ENCODE results near the gene PTS.

Gene PTS

DNA sequence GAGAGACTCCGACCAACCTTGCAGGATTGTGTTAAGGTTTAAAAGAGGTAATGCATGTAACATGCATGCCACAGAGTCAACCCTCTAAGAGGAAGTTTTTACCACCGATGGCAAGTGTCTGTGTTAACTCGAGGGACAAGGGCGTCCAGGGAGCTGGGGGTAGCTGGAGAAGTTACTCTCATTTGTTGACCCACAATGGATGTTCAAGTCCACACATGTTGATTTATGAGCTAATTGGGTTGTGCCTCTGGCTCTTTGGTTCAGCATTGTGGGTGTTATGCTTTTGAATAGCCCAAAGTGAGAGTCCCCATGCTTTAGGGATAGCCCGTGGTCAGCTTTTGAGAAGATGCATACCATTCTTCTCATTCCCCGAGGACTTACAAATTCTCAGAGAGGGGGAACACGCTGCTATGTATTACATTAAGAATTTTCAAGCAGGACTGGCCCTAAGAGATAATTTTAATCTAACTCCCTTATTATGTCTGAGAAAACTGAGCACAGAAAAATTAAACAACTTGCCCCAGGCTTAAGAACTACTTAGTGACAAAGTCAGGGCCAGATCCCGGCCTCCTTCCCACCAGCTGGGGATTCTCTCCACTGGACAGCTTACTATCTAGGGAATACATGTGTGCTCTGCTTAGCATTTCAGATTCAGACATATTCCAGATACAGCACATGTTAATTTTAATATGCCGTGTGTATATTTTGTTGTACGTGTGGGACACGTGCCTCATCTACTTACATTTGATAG, 39.6 kb downstream of the PTS start:
- no peak for DNase-seq (ENCODE audit: low read depth)

DNA sequence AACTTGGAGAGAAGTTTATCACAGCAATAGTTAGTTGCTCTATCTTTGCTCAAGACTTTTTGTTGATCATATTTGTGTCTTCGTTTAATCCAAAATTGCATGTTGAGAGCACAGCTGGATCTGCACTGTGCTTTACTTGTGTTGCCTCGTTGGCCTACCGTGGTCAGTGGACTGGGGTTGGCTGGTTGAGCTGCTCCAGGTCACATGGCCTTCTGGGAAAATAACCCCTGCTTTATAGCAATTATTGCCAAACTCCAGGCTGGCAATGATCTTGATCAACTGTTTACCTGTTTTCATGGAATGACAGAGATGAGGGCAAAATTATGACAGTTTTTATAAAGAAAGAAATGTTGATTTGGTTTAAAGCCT, 40.2 kb downstream of the PTS start:
- no peak for DNase-seq (ENCODE audit: low read depth)

DNA sequence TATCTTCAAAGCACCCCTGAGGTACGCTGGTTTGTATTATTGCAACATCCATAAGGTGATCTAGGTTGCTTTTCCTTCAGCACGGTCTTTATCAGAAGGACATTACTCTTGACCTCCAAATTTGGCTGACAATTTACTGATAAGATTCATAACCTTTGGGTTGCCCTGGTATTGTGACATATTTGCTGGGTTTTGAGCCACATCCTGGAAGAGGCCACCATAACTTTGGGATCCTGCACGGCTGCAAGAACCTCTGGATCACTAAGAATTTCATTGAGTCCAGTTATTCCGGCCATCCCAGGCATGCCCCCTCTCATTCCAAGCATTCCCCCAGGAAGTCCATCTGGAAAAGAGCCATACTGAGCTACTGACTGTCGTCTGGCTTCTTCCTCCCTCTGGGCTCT, 41.0 kb downstream of the PTS start:
- no peak for DNase-seq (ENCODE audit: low read depth)

- DNase-seq (ENCODE audit: low read depth): no peak
Observed at GRCh38 chr11:112268406-112268805, 42.2 kb downstream of the PTS start.

DNA sequence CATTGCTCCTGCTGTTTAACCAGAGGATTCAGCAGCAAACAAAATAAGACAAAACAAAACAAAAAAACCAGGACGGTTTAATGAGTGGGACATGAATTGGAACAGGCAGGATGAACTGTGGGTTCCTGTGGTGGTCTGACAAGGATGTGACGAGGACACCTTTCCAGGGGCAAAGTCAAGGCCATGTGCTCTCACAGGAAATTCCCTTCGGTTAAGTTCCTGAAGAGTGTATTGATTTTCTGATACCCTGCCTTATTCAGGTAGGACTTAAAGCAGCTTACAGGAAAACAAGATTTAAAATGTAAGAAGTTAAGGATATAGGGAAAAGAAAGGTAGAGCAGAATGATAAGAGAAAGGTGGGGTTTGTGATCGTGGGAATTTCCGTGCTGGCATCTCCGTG, 42.9 kb downstream of the PTS start:
- DNase-seq (ENCODE audit: low read depth): no peak

DNA sequence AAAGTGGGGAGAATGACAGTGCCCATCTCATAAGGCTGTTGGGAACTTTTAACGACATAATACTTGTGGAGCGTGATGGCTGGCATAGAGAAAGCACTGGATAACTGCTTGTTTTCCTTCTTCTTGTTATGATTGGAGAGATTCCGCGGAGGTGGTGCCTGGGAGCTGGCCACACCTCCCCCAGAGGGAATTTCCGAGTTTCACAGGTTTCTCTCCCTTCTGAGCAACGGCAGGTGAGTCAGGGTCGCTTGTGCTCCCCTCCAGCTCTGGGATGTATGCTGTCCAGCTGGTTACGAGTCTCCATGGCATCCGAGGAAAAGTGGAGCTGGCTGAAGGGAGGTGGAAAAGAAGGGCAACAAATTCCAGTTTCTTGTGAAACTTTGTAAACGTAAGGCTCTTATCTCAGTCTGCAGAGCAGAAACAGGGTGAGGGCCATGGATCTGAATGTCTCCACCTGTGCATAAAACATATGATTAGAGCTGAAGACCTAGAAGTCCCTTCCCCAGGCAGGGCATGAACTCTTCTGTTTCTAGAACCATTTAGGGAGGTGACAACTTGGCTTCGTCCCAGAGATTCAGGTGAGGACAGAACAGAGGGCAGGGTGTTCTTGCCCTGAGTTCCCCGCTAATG, 44.4 kb downstream of the PTS start:
- DNase-seq (ENCODE audit: low read depth): no peak

- no peak for DNase-seq (ENCODE audit: low read depth)
Observed at GRCh38 chr11:112271242-112271641, 45.0 kb downstream of the PTS start.

- DNase-seq (ENCODE audit: low read depth): no peak
Observed at GRCh38 chr11:112273066-112273465, 46.8 kb downstream of the PTS start.

GRCh38 chr11:112274007-112274783, 48.0 kb downstream of the PTS start:
- DNase-seq (ENCODE audit: low read depth): no peak

DNA sequence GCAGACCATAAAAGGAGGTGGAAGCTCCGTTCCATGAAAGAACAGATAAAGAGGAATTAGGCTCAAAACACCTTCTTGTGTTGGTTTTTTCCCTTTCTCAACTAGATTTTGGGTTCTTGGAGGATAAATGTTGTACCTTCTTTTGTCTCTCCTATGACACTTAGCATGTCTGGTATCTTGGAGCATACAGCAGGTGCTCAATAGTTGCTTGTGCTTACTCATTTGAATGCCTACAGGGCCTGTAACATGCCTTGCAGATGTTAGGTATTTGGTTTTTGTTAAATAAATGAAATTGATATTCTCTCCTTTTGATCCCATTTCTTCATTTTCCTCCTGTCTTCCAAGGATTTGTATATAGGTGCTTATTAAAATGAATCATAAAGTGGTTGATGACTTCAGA, 50.8 kb downstream of the PTS start:
- no peak for DNase-seq (ENCODE audit: low read depth)

DNA sequence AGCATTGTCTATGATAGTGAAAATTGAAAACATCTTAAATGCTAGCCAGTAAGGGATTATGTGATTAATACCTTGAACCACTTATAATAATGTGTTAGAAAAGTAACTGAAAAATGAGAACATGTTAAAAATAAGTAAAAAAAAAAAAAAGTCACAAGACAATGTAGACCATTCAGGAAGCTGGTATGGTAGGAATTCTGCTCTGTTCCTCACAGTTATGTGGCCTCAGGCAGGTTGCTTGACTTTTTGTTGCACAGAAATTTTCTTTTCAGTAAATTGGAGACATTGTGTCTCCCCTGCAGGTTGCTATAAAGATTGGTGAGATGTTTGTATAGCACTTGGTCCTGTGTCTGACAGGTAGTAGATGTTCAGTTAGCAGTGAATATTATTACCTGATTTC, 51.7 kb downstream of the PTS start:
- no peak for DNase-seq (ENCODE audit: low read depth)

DNA sequence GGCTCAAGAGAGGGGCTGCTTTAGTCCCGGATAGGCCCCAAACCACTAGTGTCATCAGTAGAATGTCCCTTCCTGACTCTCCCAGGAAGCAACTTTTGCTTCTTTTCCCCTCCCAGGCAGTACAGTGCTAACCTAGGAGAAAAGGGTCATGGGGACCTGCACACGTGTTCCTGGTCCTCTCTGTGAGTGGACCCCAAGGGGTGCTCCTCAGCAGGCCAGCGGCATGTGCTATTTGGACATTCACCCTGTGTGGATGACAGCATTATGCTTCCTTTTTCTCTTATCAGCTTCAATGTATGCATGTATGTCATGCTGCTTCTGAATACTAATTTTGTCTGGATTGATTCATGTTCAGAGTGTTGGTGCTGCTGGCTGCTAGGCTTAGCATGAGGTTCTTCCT, 52.6 kb downstream of the PTS start:
- no peak for DNase-seq (ENCODE audit: low read depth)

DNA sequence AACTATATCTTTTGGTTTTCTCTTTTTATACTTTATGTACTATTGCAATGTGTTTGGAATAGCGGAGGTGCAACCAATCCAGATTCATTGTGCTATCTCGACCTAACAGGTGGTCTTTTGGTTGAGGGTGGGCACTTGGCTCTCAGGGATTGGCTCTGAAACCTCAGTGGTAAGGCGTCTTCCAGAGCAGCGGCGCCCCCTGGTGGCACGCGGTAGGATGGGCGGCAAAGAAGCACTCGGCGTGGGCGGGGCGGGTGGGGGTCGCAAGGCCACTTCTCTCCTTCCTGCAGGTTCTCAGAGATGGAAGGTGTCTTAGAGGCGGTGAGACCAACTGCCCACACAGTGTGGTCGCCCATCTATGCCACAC, 53.7 kb downstream of the PTS start:
- DNase-seq (ENCODE audit: low read depth): peak; percentile 63

GRCh38 chr11:112280268-112281126, 54.3 kb downstream of the PTS start:
- DNase-seq (ENCODE audit: low read depth): peak; percentile 25

DNA sequence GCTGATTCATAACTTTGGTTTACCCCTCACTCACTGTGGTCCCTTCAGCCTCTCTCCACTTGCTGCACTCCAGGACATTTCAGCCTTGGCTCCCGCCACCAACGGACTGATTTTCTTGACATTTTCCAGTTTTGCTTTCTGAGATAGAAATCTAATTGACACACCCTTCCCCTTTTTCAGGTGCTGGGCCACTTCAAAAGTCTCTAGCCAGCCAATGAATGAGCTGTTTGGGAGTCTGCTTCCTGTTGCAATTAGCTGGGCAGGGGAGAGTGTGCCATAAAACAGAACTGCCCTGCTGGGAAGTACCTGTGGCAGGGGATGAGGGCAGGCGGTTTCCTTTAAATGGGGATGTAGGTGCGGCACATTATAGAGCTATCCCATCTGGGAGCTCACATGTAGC, 55.5 kb downstream of the PTS start:
- DNase-seq (ENCODE audit: low read depth): no peak
